Pancreas (tissue), 10 donors: ENCODE measurements around the gene SND1. TPM values are rescaled to one million over a fixed set of nuclear protein-coding genes. Genes with fewer than 3 reads are reported as not detected.

Experiments used
- ATAC-seq, 4 donors: fragments of 200-7000 bp; cut with Tn5 transposase; one replicate each; pipeline versions ENCODE4 v1.8.0 to v1.9.1; 2020; ENCODE audit warnings: mild to moderate bottlenecking in 4 of 4, moderate library complexity in 4 of 4
- DNase-seq, 6 donors: peaks; one replicate each; pipeline ENCODE4 v3.0.0-alpha.2; 2020
- FAIRE-seq: peaks from 2 replicates; lab custom pipeline; 2012; peaks lifted over from hg19 to GRCh38; lab: Jason Lieb, UNC
- H3K27ac ChIP-seq, 4 donors: fragments of 200-600 bp; sonication (generic); 1 replicate in 3 of 4; 2 replicates in 1 of 4; pipeline versions ENCODE4 v1.5.0 to v1.8.0; 2020
- H3K27me3 ChIP-seq, 4 donors: fragments of 200-600 bp; one replicate each; pipeline ENCODE4 v1.8.0; 2021
- H3K36me3 ChIP-seq, 3 donors: fragments of 200-600 bp; sonication (generic) in 1 of 3; one replicate each; pipeline versions ENCODE4 v1.5.0 to v1.8.0; 2020 to 2021
- H3K4me1 ChIP-seq, 3 donors: fragments of 200-600 bp; one replicate each; pipeline ENCODE4 v1.8.0; 2021
- H3K4me3 ChIP-seq, 4 donors: fragments of 200-600 bp; sonication (generic) in 2 of 4; one replicate each; pipeline versions ENCODE4 v1.5.0 to v1.8.0; 2020 to 2021
- H3K9me3 ChIP-seq, 4 donors: fragments of 200-600 bp; one replicate each; pipeline ENCODE4 v1.8.0; 2021
- WGBS, 2 donors: extraction: QIAGEN DNeasy Blood & Tissue Kit; methylation state at CpG; one replicate each; pipeline ENCODE4 v1.1.7; 2013; 5-methylcytosine and 5-hydroxymethylcytosine counted together
- intact Hi-C, 3 donors: fragments of 100-400 bp; cut with DNase I; formaldehyde crosslinking; loops; one replicate each; pipeline versions ENCODE4 v1.11.1 to v1.14.2; 2022
- polyA plus RNA-seq, 2 donors: library from polyadenylated mRNA; stranded (reverse); fragments of 200-250 nt; gene quantifications; one replicate each; pipeline ENCODE4 v1.2.3, GENCODE V29; 2013
- total RNA-seq, 6 donors: library from RNA; stranded (reverse); fragmentation: NEBNext Ultra II Directional in 4 of 6; extraction: Animal tissue kit (Norgen Biotek cat#: 25700) in 4 of 6; gene quantifications; one replicate each; pipeline versions ENCODE4 v1.2.1 to v1.2.4, GENCODE V29; 2021 to 2023
- TF ChIP-seq, protein P1 (sequence below), 4 donors: fragments of 200-600 bp; sonication (generic) in 3 of 4; IDR thresholded peaks; one replicate each; pipeline versions ENCODE4 v1.5.0 to v1.8.0; 2021; ENCODE audit warnings: antibody characterized with exemption in 4 of 4
- donor health status: healthy with polysubstance abuse.
- donor health status: DM: no; HTN: no; CAD: no; lungs with moderate emphysema.
- donor health status: DM: no; HTN: no; CAD: no.
- donor health status: control.
- donor health status: control.
- donor health status: Bipolar disorder and iron deficiency.
- donor health status: DM: yes; HTN: yes; CAD: no.
- donor health status: DM: no; HTN: no; CAD: no.
- donor health status: DM: no; HTN: no; CAD: no.
- donor health status: DM: yes; HTN: yes; CAD: no.

SND1 gene
- total and polyA plus RNA-seq, 8 donors = 84.1 to 308 (median 225) TPM

DNA sequence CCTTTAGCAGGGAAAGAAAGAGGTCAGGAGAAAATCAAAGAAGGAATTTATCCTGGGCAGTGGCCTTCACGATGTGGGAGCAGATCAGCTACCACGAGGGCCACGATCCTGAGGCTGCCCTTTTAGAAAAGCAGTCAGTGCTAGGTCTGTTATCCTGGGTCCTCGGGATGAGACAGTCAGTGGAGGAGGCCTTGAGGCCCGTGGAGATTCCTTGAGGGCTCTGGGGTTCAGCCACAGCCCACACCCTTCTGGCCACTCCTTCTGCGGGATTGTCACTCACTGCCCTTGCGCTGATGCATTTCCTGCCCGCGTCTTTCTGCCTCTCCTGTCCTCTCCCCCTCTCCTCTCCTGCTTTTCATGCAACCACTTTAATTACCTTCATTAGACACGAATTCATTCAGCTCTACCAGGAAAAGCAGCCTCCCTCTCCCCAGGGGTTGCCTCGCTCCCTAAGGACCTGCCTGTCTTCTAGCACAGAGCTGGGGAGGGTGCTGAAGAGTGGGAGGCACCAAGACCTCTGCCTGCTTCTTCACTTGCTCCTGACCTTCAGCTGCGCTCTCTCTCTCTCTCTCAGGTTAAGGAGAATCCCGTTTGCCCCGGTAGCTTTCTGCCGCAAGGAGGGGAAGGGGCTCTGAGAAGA is 421.8 kb downstream of the SND1 start:
- FAIRE-seq = no peak
- H3K27me3 ChIP-seq = no peaks in the 10 kb centered on the region
- no peak overlapping the region for H3K27ac ChIP-seq
- peaks cover 0 to 12% (median 0%) of the 10 kb centered on the region in 3 donors for H3K36me3 ChIP-seq
- H3K9me3 ChIP-seq = no peaks in the 10 kb centered on the region
- intact Hi-C loops = no loop called here
- TF ChIP-seq, protein P1, sequence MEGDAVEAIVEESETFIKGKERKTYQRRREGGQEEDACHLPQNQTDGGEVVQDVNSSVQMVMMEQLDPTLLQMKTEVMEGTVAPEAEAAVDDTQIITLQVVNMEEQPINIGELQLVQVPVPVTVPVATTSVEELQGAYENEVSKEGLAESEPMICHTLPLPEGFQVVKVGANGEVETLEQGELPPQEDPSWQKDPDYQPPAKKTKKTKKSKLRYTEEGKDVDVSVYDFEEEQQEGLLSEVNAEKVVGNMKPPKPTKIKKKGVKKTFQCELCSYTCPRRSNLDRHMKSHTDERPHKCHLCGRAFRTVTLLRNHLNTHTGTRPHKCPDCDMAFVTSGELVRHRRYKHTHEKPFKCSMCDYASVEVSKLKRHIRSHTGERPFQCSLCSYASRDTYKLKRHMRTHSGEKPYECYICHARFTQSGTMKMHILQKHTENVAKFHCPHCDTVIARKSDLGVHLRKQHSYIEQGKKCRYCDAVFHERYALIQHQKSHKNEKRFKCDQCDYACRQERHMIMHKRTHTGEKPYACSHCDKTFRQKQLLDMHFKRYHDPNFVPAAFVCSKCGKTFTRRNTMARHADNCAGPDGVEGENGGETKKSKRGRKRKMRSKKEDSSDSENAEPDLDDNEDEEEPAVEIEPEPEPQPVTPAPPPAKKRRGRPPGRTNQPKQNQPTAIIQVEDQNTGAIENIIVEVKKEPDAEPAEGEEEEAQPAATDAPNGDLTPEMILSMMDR (IDR thresholded peaks at IDR 0.05) = no peak
- WGBS, 2 donors = 88 to 89% methylated on average over 15 of the region's 15 CpGs
- no peak for ATAC-seq
- H3K4me3 ChIP-seq = no peak overlapping the region
- H3K4me1 ChIP-seq = no peaks in the 10 kb centered on the region
- DNase-seq = no peak

DNA sequence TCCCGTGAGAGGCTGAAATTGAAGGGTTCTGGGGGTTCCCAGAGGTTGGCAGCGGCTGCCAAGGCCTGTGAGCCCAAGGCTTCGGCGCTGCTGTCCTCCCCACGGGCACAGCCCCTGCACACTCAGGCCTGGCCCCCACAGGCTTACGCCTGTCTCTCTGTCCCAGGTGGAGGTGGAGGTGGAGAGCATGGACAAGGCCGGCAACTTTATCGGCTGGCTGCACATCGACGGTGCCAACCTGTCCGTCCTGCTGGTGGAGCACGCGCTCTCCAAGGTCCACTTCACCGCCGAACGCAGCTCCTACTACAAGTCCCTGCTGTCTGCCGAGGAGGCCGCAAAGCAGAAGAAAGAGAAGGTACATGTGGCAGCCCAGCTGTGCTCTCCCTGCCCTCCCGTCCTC is 422.3 kb downstream of the SND1 start:
- WGBS, 2 donors = 87 to 93% methylated on average over 19 of the region's 19 CpGs
- TF ChIP-seq, protein P1 (IDR thresholded peaks at IDR 0.05) = no peak
- Histone ChIP-seq H3K36me3 (peaks cover 0 to 17% (median 0%) of the 10 kb centered on the region in 3 donors), H3K27me3 (no peaks in the 10 kb centered on the region), H3K27ac (no peak overlapping the region), H3K4me3 (no peak overlapping the region), H3K9me3 (no peaks in the 10 kb centered on the region), H3K4me1 (no peaks in the 10 kb centered on the region)
- intact Hi-C loops = no loop called here
- FAIRE-seq (no peak), DNase-seq (peak in 2 of 6 donors; percentile 48 to 65), ATAC-seq (no peak)

DNA sequence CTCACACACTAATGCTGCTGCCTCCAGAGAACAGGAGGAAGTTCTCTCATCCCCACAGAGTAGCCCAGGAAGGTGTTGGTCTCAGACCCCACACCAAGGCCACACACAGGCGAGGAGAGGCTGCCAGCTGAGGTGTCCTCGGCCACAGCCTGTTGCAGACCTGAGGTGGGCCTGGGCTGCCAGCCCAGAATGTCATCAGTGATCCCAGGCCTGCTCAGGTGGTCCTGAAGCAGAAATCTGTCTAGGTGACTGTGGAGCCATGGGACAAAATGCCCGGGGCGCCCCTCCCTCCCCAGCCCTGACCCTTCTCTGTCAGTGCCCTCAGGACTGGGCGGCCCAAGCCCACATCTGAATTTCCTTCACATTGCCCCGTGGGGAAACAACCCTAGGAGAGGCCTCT is 422.7 kb downstream of the SND1 start:
- no peak overlapping the region for H3K4me3 ChIP-seq
- no peak for ATAC-seq
- no peaks in the 10 kb centered on the region for H3K27me3 ChIP-seq
- no peak for FAIRE-seq
- H3K4me1 ChIP-seq = no peaks in the 10 kb centered on the region
- intact Hi-C loops = no loop called here
- peaks cover 0 to 21% (median 0%) of the 10 kb centered on the region in 3 donors for H3K36me3 ChIP-seq
- DNase-seq = peak in 1 of 6 donors; percentile 35
- 85 to 88% methylated on average over 6 of the region's 6 CpGs for WGBS, 2 donors
- no peak overlapping the region for H3K27ac ChIP-seq
- TF ChIP-seq, protein P1 (IDR thresholded peaks at IDR 0.05) = no peak
- no peaks in the 10 kb centered on the region for H3K9me3 ChIP-seq

- ATAC-seq = no peak
These were observed 423.5 kb downstream of the SND1 start for GRCh38 chr7:128075242-128076095.

More at GRCh38 chr7:128075242-128076095, 423.5 kb downstream of the SND1 start:
- Histone ChIP-seq H3K27me3 (no peaks in the 10 kb centered on the region), H3K4me3 (no peak overlapping the region), H3K27ac (no peak overlapping the region), H3K4me1 (no peaks in the 10 kb centered on the region), H3K9me3 (no peaks in the 10 kb centered on the region), H3K36me3 (peaks cover 0 to 21% (median 0%) of the 10 kb centered on the region in 3 donors)
- intact Hi-C loops = no loop called here
- DNase-seq = peak in 1 of 6 donors; percentile 50
- TF ChIP-seq, protein P1 (IDR thresholded peaks at IDR 0.05) = no peak
- no peak for FAIRE-seq
- WGBS, 2 donors = 84 to 86% methylated on average over 12 of the region's 12 CpGs
